Iris pigment epithelial cell (primary cell): ENCODE results near the gene CTIF.

Experiments
- DNase-seq: peaks from one replicate; pipeline ENCODE4 v3.0.0-alpha.2; 2011; ENCODE audit warnings: low read depth

Gene CTIF

GRCh38 chr18:48835745-48836170, 296.9 kb downstream of the CTIF start:
- DNase-seq = no peak

- no peak for DNase-seq
Observed at GRCh38 chr18:48836231-48836805, 297.5 kb downstream of the CTIF start.

- no peak for DNase-seq
Observed at GRCh38 chr18:48836806-48837615, 298.2 kb downstream of the CTIF start.

- DNase-seq = no peak
Observed at GRCh38 chr18:48837676-48838075, 298.8 kb downstream of the CTIF start.

GRCh38 chr18:48838166-48838775, 299.4 kb downstream of the CTIF start:
- no peak for DNase-seq

GRCh38 chr18:48838921-48839818, 300.3 kb downstream of the CTIF start:
- peak; percentile 84 for DNase-seq

GRCh38 chr18:48839819-48840490, 301.1 kb downstream of the CTIF start:
- no peak for DNase-seq

- no peak for DNase-seq
Observed at GRCh38 chr18:48840491-48840877, 301.7 kb downstream of the CTIF start.

GRCh38 chr18:48841381-48842258, 302.8 kb downstream of the CTIF start:
- peak; percentile 86 for DNase-seq

- DNase-seq = peak; percentile 67
Observed at GRCh38 chr18:48842259-48843061, 303.6 kb downstream of the CTIF start.

GRCh38 chr18:48843162-48843561, 304.3 kb downstream of the CTIF start:
- no peak for DNase-seq

- DNase-seq = no peak
Observed at GRCh38 chr18:48843596-48843995, 304.8 kb downstream of the CTIF start.

- DNase-seq = no peak
Observed at GRCh38 chr18:48844271-48844670, 305.4 kb downstream of the CTIF start.

- DNase-seq = no peak
Observed at GRCh38 chr18:48845174-48845573, 306.3 kb downstream of the CTIF start.

GRCh38 chr18:48846423-48846932, 307.6 kb downstream of the CTIF start:
- no peak for DNase-seq

- DNase-seq = no peak
Observed at GRCh38 chr18:48847807-48848486, 309.1 kb downstream of the CTIF start.

- DNase-seq = no peak
Observed at GRCh38 chr18:48848641-48849143, 309.9 kb downstream of the CTIF start.

- no peak for DNase-seq
Observed at GRCh38 chr18:48850822-48851598, 312.2 kb downstream of the CTIF start.
